Measurements from ENCODE around the gene ANTXR1. TPM values are rescaled to one million over a fixed set of nuclear protein-coding genes. Genes with fewer than 3 reads are reported as not detected.

The ANTXR1 gene
- total RNA-seq, 3 donors from 2014 or later (not counting 1 experiment from before 2014, with no cell fraction given) = not detected

DNA sequence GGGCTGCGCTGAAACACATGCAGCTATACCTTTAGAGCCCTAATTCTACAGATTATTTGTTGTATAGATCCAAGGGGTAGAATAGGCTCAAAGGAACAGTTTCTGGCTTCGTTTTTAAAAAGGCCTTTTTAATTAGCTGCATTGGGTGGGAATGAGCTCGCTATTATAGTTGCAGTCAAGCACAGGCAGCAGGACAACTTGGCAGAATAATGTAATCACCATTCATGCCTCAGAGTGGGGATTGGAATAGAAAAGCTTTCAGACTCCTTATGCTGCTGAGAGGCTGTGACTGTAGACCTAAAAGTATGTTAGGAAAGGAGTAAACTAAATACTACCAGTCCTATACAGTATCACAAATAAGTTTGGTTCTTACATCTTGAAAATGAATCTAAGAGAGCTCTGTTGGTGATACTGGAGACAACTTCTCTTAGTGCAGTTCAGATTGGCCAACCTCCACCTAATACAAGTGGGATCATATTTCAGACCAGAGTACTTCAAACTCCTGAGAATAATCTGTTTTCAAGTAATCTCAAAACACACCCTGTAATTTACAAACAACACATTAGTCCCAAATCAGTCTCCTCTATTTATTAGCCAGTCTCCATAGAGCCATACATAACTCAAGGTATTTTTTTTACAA is 121.4 kb downstream of the ANTXR1 start:
- Mint-ChIP-seq H3K4me3 (no peak overlapping the region), H3K36me3 (no peaks in the 10 kb centered on the region), H3K4me1 (no peaks in the 10 kb centered on the region), H3K9me3 (no peaks in the 10 kb centered on the region), H3K27ac (no peak overlapping the region), H3K27me3 (ENCODE audit: low read depth in 2 of 2) (peaks cover 8 to 14% of the 10 kb centered on the region in 2 donors)
- no peaks in the 10 kb centered on the region for H3K4me1 ChIP-seq (ENCODE audit: control insufficient read depth, insufficient read depth, low read length)
- H3K36me3 ChIP-seq (ENCODE audit: control insufficient read depth, insufficient read depth, low read length) = no peaks in the 10 kb centered on the region
- intact Hi-C loops (cut with micrococcal nuclease) = no loop called here
- no peak overlapping the region for H3K4me3 ChIP-seq (ENCODE audit: low read length)
- DNase-seq = no peak
- 78% methylated on average over 3 of the region's 3 CpGs for WGBS (ENCODE audit: insufficient coverage)
- no peak overlapping the region for H3K27ac ChIP-seq (ENCODE audit: low read length)
- TF ChIP-seq, protein P1, sequence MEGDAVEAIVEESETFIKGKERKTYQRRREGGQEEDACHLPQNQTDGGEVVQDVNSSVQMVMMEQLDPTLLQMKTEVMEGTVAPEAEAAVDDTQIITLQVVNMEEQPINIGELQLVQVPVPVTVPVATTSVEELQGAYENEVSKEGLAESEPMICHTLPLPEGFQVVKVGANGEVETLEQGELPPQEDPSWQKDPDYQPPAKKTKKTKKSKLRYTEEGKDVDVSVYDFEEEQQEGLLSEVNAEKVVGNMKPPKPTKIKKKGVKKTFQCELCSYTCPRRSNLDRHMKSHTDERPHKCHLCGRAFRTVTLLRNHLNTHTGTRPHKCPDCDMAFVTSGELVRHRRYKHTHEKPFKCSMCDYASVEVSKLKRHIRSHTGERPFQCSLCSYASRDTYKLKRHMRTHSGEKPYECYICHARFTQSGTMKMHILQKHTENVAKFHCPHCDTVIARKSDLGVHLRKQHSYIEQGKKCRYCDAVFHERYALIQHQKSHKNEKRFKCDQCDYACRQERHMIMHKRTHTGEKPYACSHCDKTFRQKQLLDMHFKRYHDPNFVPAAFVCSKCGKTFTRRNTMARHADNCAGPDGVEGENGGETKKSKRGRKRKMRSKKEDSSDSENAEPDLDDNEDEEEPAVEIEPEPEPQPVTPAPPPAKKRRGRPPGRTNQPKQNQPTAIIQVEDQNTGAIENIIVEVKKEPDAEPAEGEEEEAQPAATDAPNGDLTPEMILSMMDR (IDR thresholded peaks at IDR 0.05) = no peak
- ATAC-seq = no peak
- H3K9me3 ChIP-seq (ENCODE audit: control insufficient read depth, insufficient read depth, low read length) = no peaks in the 10 kb centered on the region
- H3K27me3 ChIP-seq (ENCODE audit: control insufficient read depth, insufficient read depth, low read length) = no peaks in the 10 kb centered on the region

DNA sequence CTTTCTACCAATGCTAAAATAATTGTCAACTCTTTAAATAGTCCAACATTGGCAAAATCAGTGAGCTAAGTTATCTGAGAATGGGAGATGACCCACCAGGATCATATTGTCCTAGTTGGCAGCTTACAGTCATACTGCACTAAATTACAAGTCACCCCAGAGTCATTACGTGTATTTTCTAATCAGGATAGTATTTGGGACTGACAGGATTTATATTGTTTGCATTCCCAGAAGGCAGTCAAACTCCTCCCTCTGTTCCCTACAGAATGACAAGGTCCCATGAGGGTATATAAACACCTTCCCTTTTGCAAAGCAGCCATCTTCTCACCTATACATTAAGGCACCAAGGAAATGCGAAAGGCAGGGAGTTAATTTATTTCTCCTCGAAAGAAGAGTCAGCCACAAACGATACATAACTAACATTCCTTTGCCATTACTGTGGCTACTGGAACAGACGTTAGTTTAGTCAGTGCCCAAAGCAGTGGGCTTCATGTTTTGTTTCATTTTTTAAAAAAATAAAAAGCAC is 125.3 kb downstream of the ANTXR1 start:
- no peak overlapping the region for H3K4me3 Mint-ChIP-seq
- no peak for DNase-seq
- H3K9me3 Mint-ChIP-seq = no peaks in the 10 kb centered on the region
- WGBS (ENCODE audit: insufficient coverage) = 89% methylated on average over 4 of the region's 5 CpGs
- no peaks in the 10 kb centered on the region for H3K36me3 Mint-ChIP-seq
- peaks cover 11 to 27% of the 10 kb centered on the region in 2 donors for H3K27me3 Mint-ChIP-seq (ENCODE audit: low read depth in 2 of 2)
- intact Hi-C loops (cut with micrococcal nuclease) = no loop called here
- no peak overlapping the region for H3K27ac Mint-ChIP-seq
- Histone ChIP-seq H3K36me3 (ENCODE audit: control insufficient read depth, insufficient read depth, low read length) (no peaks in the 10 kb centered on the region), H3K4me3 (ENCODE audit: low read length) (no peak overlapping the region), H3K4me1 (ENCODE audit: control insufficient read depth, insufficient read depth, low read length) (no peaks in the 10 kb centered on the region), H3K27me3 (ENCODE audit: control insufficient read depth, insufficient read depth, low read length) (no peaks in the 10 kb centered on the region), H3K9me3 (ENCODE audit: control insufficient read depth, insufficient read depth, low read length) (no peaks in the 10 kb centered on the region), H3K27ac (ENCODE audit: low read length) (no peak overlapping the region)
- no peak for ATAC-seq
- H3K4me1 Mint-ChIP-seq = no peaks in the 10 kb centered on the region
- TF ChIP-seq, protein P1 (IDR thresholded peaks at IDR 0.05) = no peak

DNA sequence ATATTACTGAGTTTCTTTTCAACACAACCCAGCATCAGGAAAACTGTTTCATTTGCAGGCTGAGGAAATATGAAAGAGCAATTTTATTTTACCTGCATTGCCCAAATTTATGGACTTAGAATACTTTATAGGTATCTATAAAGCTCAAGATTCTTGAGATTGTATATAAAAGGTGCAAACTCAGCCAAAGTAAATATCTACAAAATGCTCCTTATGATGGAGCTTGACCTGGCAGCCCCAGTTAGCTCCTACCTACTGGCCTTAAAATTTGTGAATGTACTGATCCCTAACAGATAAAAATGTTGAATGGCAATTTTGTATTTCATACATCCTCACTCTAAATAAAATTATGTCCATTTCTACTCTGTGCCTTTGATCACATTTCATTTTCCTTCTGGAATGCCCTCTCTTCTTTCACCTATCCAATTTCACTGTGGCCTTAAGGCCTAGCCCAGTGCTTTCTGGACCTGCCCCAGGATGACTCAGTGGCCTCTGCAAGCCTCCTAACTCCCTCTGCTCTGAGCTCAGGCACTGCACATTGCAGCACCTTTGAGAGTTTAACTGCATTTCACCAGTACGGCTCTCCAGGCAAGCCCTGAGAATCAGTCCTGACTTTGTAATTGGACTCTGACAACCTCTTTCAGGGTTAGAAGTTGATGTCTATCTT is 125.9 kb downstream of the ANTXR1 start:
- no peaks in the 10 kb centered on the region for H3K36me3 Mint-ChIP-seq
- no peaks in the 10 kb centered on the region for H3K9me3 Mint-ChIP-seq
- no peaks in the 10 kb centered on the region for H3K4me1 Mint-ChIP-seq
- peaks cover 14 to 27% of the 10 kb centered on the region in 2 donors for H3K27me3 Mint-ChIP-seq (ENCODE audit: low read depth in 2 of 2)
- H3K27ac ChIP-seq (ENCODE audit: low read length) = no peak overlapping the region
- TF ChIP-seq, protein P1 (IDR thresholded peaks at IDR 0.05) = no peak
- H3K4me1 ChIP-seq (ENCODE audit: control insufficient read depth, insufficient read depth, low read length) = no peaks in the 10 kb centered on the region
- intact Hi-C loops (cut with micrococcal nuclease) = no loop called here
- H3K27ac Mint-ChIP-seq = no peak overlapping the region
- ATAC-seq (no peak), DNase-seq (no peak)
- no peaks in the 10 kb centered on the region for H3K9me3 ChIP-seq (ENCODE audit: control insufficient read depth, insufficient read depth, low read length)
- no peaks in the 10 kb centered on the region for H3K36me3 ChIP-seq (ENCODE audit: control insufficient read depth, insufficient read depth, low read length)
- H3K4me3 ChIP-seq (ENCODE audit: low read length) = no peak overlapping the region
- no peaks in the 10 kb centered on the region for H3K27me3 ChIP-seq (ENCODE audit: control insufficient read depth, insufficient read depth, low read length)
- H3K4me3 Mint-ChIP-seq = no peak overlapping the region
- 100% methylated on average over 1 of the region's 1 CpG for WGBS (ENCODE audit: insufficient coverage)
